H1 (cell line): ENCODE measurements around the gene C17orf50. TPM values are rescaled to one million over a fixed set of nuclear protein-coding genes. Genes with fewer than 3 reads are reported as not detected.

ENCODE experiments used
- CTCF ChIA-PET: fragments of 300-600 bp; sonication (Branson Sonifier 250); formaldehyde crosslinking; loops from one replicate; lab custom pipeline; 2021; ENCODE audit not compliant: partially characterized antibody; lab: Charles Lee
- POLR2A ChIA-PET: fragments of 300-600 bp; sonication (Branson Sonifier 250); formaldehyde crosslinking; loops from one replicate; lab custom pipeline; 2021; ENCODE audit warnings: inconsistent platforms; ENCODE audit not compliant: partially characterized antibody; lab: Charles Lee
- DNase-seq, 2 experiments: peaks; one replicate each; pipeline versions ENCODE4 v3.0.0 to v3.0.0-alpha.2; 2010 to 2022; ENCODE audit warnings: low spot score in 2 of 2, low read depth in 1 of 2, mixed read lengths in 1 of 2
- FAIRE-seq: peaks from 2 replicates; lab custom pipeline; 2011; peaks lifted over from hg19 to GRCh38; lab: Jason Lieb, UNC
- H2AFZ ChIP-seq: 2 replicates; pipeline ENCODE4 v1.8.1; 2012; ENCODE audit warnings: low read length, inconsistent platforms
- H2AK5ac ChIP-seq: 2 replicates; pipeline ENCODE4 v1.6.1; 2013; ENCODE audit warnings: low read depth, low read length
- H2BK120ac ChIP-seq: replicated peaks from 2 replicates; pipeline ENCODE3; 2013; ENCODE audit warnings: low read depth, low read length, inconsistent platforms
- H2BK12ac ChIP-seq: 2 replicates; pipeline ENCODE4 v1.6.1; 2013; ENCODE audit warnings: low read depth, low read length
- H2BK15ac ChIP-seq: 2 replicates; pipeline ENCODE4 v1.6.1; 2013; ENCODE audit warnings: low read length
- H2BK20ac ChIP-seq: 2 replicates; pipeline ENCODE4 v1.6.1; 2013; ENCODE audit warnings: low read length
- H2BK5ac ChIP-seq: 2 replicates; pipeline ENCODE4 v1.6.1; 2013; ENCODE audit warnings: low read depth, low read length
- H3K14ac ChIP-seq: 2 replicates; pipeline ENCODE4 v1.6.1; 2013; ENCODE audit warnings: inconsistent platforms; ENCODE audit not compliant: insufficient read length
- H3K18ac ChIP-seq: 2 replicates; pipeline ENCODE4 v1.6.1; 2013; ENCODE audit warnings: low read length; ENCODE audit errors: extremely low read depth
- H3K23ac ChIP-seq: 2 replicates; pipeline ENCODE4 v1.6.1; 2013; ENCODE audit warnings: inconsistent platforms; ENCODE audit not compliant: insufficient read length
- H3K23me2 ChIP-seq: 2 replicates; pipeline ENCODE4 v1.6.1; 2013; ENCODE audit warnings: low read depth, low read length
- H3K27ac ChIP-seq: 2 replicates; pipeline ENCODE4 v1.6.1; 2011; ENCODE audit warnings: low read depth, low read length, inconsistent platforms
- H3K27me3 ChIP-seq, 4 experiments: replicated peaks in 1 of 4; 1 replicate in 1 of 4; 2 replicates in 3 of 4; pipeline versions ENCODE4 v1.6.1 to v1.8.1; 2011 to 2013; ENCODE audit warnings: low read length in 3 of 4, mild to moderate bottlenecking in 3 of 4, inconsistent platforms in 2 of 4, mixed read lengths in 2 of 4, moderate library complexity in 1 of 4; ENCODE audit not compliant: control insufficient read depth in 3 of 4, insufficient read depth in 3 of 4; ENCODE audit errors: extremely low read depth in 1 of 4
- H3K36me3 ChIP-seq, 4 experiments: 2 replicates each; pipeline versions ENCODE4 v1.6.1 to v1.8.1; 2011 to 2013; ENCODE audit warnings: mild to moderate bottlenecking in 4 of 4, low read length in 3 of 4, moderate library complexity in 2 of 4, control low read depth in 1 of 4, inconsistent platforms in 1 of 4; ENCODE audit not compliant: insufficient read depth in 4 of 4, control insufficient read depth in 2 of 4
- H3K4ac ChIP-seq: replicated peaks from 2 replicates; pipeline ENCODE3; 2013; ENCODE audit warnings: low read length, low read depth, mixed read lengths, inconsistent platforms; ENCODE audit not compliant: insufficient read length
- H3K4me1 ChIP-seq, 4 experiments: replicated peaks in 1 of 4; 1 replicate in 1 of 4; 2 replicates in 3 of 4; pipeline versions ENCODE4 v1.6.1 to v1.8.1; 2011 to 2013; ENCODE audit warnings: low read length in 3 of 4, inconsistent platforms in 2 of 4, mixed read lengths in 1 of 4; ENCODE audit not compliant: insufficient read depth in 4 of 4, control insufficient read depth in 3 of 4
- H3K4me2 ChIP-seq, 2 experiments: 2 replicates each; pipeline versions ENCODE4 v1.6.1 to v1.8.1; 2011 to 2013; ENCODE audit warnings: low read depth in 2 of 2, low read length in 2 of 2, control low read depth in 1 of 2, inconsistent platforms in 1 of 2, mild to moderate bottlenecking in 1 of 2; ENCODE audit not compliant: insufficient read depth in 1 of 2
- H3K4me3 ChIP-seq, 4 experiments: fragments of 200-600, 300-600 bp in 1 of 4; sonication (generic), shearing (Covaris generic), sonication (Bioruptor Twin) in 1 of 4; 2 replicates each; pipeline versions ENCODE4 v1.5.1 to v1.8.1; 2011 to 2016; ENCODE audit warnings: low read length in 4 of 4, low read depth in 3 of 4, control low read depth in 2 of 4, inconsistent platforms in 2 of 4, mild to moderate bottlenecking in 2 of 4, mixed read lengths in 1 of 4, moderate library complexity in 1 of 4; ENCODE audit not compliant: insufficient read depth in 2 of 4; ENCODE audit errors: extremely low read depth in 1 of 4
- H3K56ac ChIP-seq: replicated peaks from 2 replicates; pipeline ENCODE3; 2013; ENCODE audit warnings: low read depth, mild to moderate bottlenecking, mixed read lengths, low read length, inconsistent platforms; ENCODE audit not compliant: insufficient read length
- H3K79me1 ChIP-seq: 2 replicates; pipeline ENCODE4 v1.6.1; 2013; ENCODE audit warnings: low read depth, low read length, control low read depth
- H3K79me2 ChIP-seq, 2 experiments: 2 replicates each; pipeline versions ENCODE4 v1.6.1 to v1.8.1; 2012 to 2013; ENCODE audit warnings: low read length in 2 of 2, mild to moderate bottlenecking in 2 of 2, inconsistent platforms in 1 of 2; ENCODE audit not compliant: insufficient read depth in 2 of 2, control insufficient read depth in 1 of 2
- H3K9ac ChIP-seq, 4 experiments: replicated peaks in 1 of 4; 1 replicate in 1 of 4; 2 replicates in 3 of 4; pipeline versions ENCODE4 v1.6.1 to v1.8.1; 2011 to 2013; ENCODE audit warnings: low read depth in 3 of 4, low read length in 3 of 4, control low read depth in 2 of 4, mild to moderate bottlenecking in 2 of 4, moderate library complexity in 2 of 4, inconsistent platforms in 1 of 4; ENCODE audit errors: extremely low read depth in 1 of 4
- H3K9me3 ChIP-seq, 2 experiments: 2 replicates each; pipeline versions ENCODE4 v1.6.1 to v1.8.1; 2012 to 2013; ENCODE audit warnings: mild to moderate bottlenecking in 2 of 2, moderate library complexity in 2 of 2, control low read depth in 1 of 2, inconsistent platforms in 1 of 2, low read depth in 1 of 2, low read length in 1 of 2, mixed read lengths in 1 of 2; ENCODE audit not compliant: insufficient read depth in 2 of 2
- H4K20me1 ChIP-seq, 2 experiments: replicated peaks in 1 of 2; 2 replicates each; pipeline versions ENCODE3 to v1.8.1; 2011 to 2013; ENCODE audit warnings: inconsistent platforms in 2 of 2, low read length in 2 of 2, mild to moderate bottlenecking in 1 of 2; ENCODE audit not compliant: insufficient read depth in 2 of 2, control insufficient read depth in 1 of 2
- H4K5ac ChIP-seq: 2 replicates; pipeline ENCODE4 v1.6.1; 2013; ENCODE audit warnings: low read length, low read depth, mixed read lengths, inconsistent platforms; ENCODE audit not compliant: insufficient read length
- H4K8ac ChIP-seq: 2 replicates; pipeline ENCODE4 v1.8.0; 2013; ENCODE audit warnings: mild to moderate bottlenecking, moderate library complexity, low read length, inconsistent platforms; ENCODE audit not compliant: insufficient read depth; ENCODE audit errors: extremely low read depth
- H4K91ac ChIP-seq: replicated peaks from 2 replicates; pipeline ENCODE3; 2013; ENCODE audit warnings: low read length, mixed read lengths, inconsistent platforms; ENCODE audit not compliant: insufficient read length
- CBX5 ChIP-seq: fragments of 300-800, 300-1000 bp; sonication (generic); IDR thresholded peaks from 2 replicates; pipeline ENCODE4 v1.7.1; 2016; ENCODE audit warnings: antibody characterized with exemption, low read length, low read depth
- NANOG ChIP-seq: IDR thresholded peaks from 2 replicates; pipeline ENCODE4 v1.6.1; 2011; ENCODE audit warnings: low read length, low read depth, mild to moderate bottlenecking, inconsistent platforms; ENCODE audit not compliant: insufficient read depth, poor library complexity, severe bottlenecking
- PHF8 ChIP-seq: fragments of 200-600 bp; sonication (generic); conservative IDR thresholded peaks from 2 replicates; pipeline ENCODE4 v1.7.1; 2012; ENCODE audit warnings: low read depth, mild to moderate bottlenecking, inconsistent platforms, low read length, moderate library complexity
- SIN3A ChIP-seq, 2 experiments: IDR thresholded peaks in 1 of 2; conservative IDR thresholded peaks in 1 of 2; 2 replicates each; pipeline ENCODE4 v1.6.1; 2011 to 2012; ENCODE audit warnings: low read length in 2 of 2, improper control_type of control experiment in 1 of 2, low read depth in 1 of 2, mild to moderate bottlenecking in 1 of 2
- SP1 ChIP-seq: IDR thresholded peaks from 2 replicates; pipeline ENCODE4 v1.6.1; 2011; ENCODE audit warnings: low read depth, low read length
- SRF ChIP-seq: IDR thresholded peaks from 2 replicates; pipeline ENCODE4 v1.6.1; 2011; ENCODE audit warnings: mild to moderate bottlenecking, low read depth, low read length, moderate library complexity
- TBP ChIP-seq: IDR thresholded peaks from 2 replicates; pipeline ENCODE4 v1.6.1; 2011; ENCODE audit warnings: low read depth, low read length, improper control_type of control experiment
- WGBS, 2 experiments: shearing (Covaris generic) in 1 of 2; methylation state at CpG; one replicate each; pipeline versions ENCODE4 v1.1.6 to v1.1.7; 2013 to 2015; ENCODE audit warnings: low lambda C conversion rate in 2 of 2, mixed read lengths in 2 of 2, inconsistent platforms in 1 of 2, low coverage in 1 of 2, missing lambda C conversion rate in 1 of 2; ENCODE audit not compliant: insufficient replicate concordance in 2 of 2, insufficient coverage in 1 of 2, insufficient read length in 1 of 2; ENCODE audit errors: extremely low coverage in 1 of 2, missing lambda C conversion rate in 1 of 2; 5-methylcytosine and 5-hydroxymethylcytosine counted together
- polyA plus RNA-seq, 7 experiments: library from polyadenylated mRNA; depleted of rRNA in 3 of 7; stranded (reverse) in 5 of 7; unstranded in 2 of 7; fragments of >200 nt in 5 of 7; fragments of 200-250 nt in 2 of 7; gene quantifications; 1 replicate in 5 of 7; 2 replicates in 1 of 7; 4 replicates in 1 of 7; pipeline versions ENCODE4 v1.2.1 to v1.2.3, GENCODE V29; 2011 to 2013; ENCODE audit warnings: missing spikeins in 2 of 7, mixed read lengths in 2 of 7
- total RNA-seq: library from RNA; stranded (reverse); fragmentation: NEBNext Ultra II Directional; extraction: Animal tissue kit (Norgen Biotek cat#: 25700); gene quantifications from 2 replicates; pipeline ENCODE4 v1.2.1, GENCODE V29; 2021

C17orf50 gene
- total and polyA plus RNA-seq, 2 of the 8 experiments (the other 6 are each of a cell fraction or from before 2014, with no cell fraction given), result 0.12 TPM; not detected in 1

GRCh38 chr17:35716897-35717465 is 43.7 kb upstream of the C17orf50 start:
- no peak overlapping the region for H2BK15ac ChIP-seq

More at GRCh38 chr17:35716897-35717465, 43.7 kb upstream of the C17orf50 start:
- no peak for FAIRE-seq
- H3K18ac ChIP-seq, result no peak overlapping the region
- no peak overlapping the region for H3K4me3 ChIP-seq
- H2BK12ac ChIP-seq, result no peak overlapping the region
- no peak overlapping the region for H4K5ac ChIP-seq
- no peaks in the 10 kb centered on the region for H3K23me2 ChIP-seq
- WGBS, 2 experiments, result 92% methylated on average over 4 of the region's 4 CpGs; no CpG with 5 or more reads in 1 of the 2 experiments
- H3K23ac ChIP-seq, result no peak overlapping the region
- no peak overlapping the region for H3K27ac ChIP-seq
- H4K20me1 ChIP-seq, result peaks cover 0 to 12% of the 10 kb centered on the region in 2 experiments
- no peak overlapping the region for H2BK20ac ChIP-seq
- no peak overlapping the region for H2AFZ ChIP-seq
- H2BK120ac ChIP-seq, result no peak overlapping the region
- no peak overlapping the region for H3K9ac ChIP-seq
- no peak overlapping the region for H3K4ac ChIP-seq
- H3K4me2 ChIP-seq, result no peak overlapping the region
- H3K4me1 ChIP-seq, result no peaks in the 10 kb centered on the region
- H3K56ac ChIP-seq, result no peak overlapping the region
- H3K36me3 ChIP-seq, result peaks cover 0 to 19% (median 11%) of the 10 kb centered on the region in 4 experiments; a peak in 6 of 8 replicates
- no peak overlapping the region for H4K91ac ChIP-seq
- H3K79me1 ChIP-seq, result no peaks in the 10 kb centered on the region
- H3K27me3 ChIP-seq, result peaks cover 0 to 1% (median 0%) of the 10 kb centered on the region in 4 experiments; a peak in 1 of 7 replicates
- TF ChIP-seq SIN3A (conservative IDR thresholded peaks at IDR 0.05 in 1 of 2, IDR thresholded peaks at IDR 0.05 in 1 of 2; ENCODE audit: low read depth in 1 of 2, low read length in 2 of 2) (no peak), SRF (no peak), SP1 (no peak), PHF8 (no peak), CBX5 (no peak), TBP (no peak), NANOG (no peak)
- TF ChIP-seq, all 59 proteins: peak for 0
- H4K8ac ChIP-seq, result no peak overlapping the region
- no peak overlapping the region for H2AK5ac ChIP-seq
- H3K14ac ChIP-seq, result no peak overlapping the region
- ChIA-PET CTCF (interaction anchor here (0.6 to 3.8 kb wide), 3 partner anchors 11 to 1917 kb away, joined by 3 to 15 read pairs (median 4); no protein-coding TSS in a partner anchor), POLR2A (interaction anchor here (0.6 to 0.9 kb wide), 2 partner anchors 16 to 38 kb away, joined by 3 to 4 read pairs; no protein-coding TSS in a partner anchor)
- DNase-seq, result no peak
- no peaks in the 10 kb centered on the region for H3K79me2 ChIP-seq
- no peaks in the 10 kb centered on the region for H3K9me3 ChIP-seq
- H2BK5ac ChIP-seq, result no peak overlapping the region
